Stimulated activated CD8-positive, alpha-beta memory T cell treated with anti-CD3 and anti-CD28 coated beads, Interleukin-12 subunit alpha, Interleukin-12 subunit beta, amount 100 ng/mL, for 1 hour (primary cell): ENCODE results near the gene DCLRE1C.
"Not testable (repeated sequence)": the region's sequence is repeated elsewhere in the genome, so short reads cannot be mapped to it uniquely, and the experiment has no call there.

Source experiments
- DNase-seq: peaks from one replicate; pipeline ENCODE4 v3.0.0-alpha.2; 2020; ENCODE audit warnings: low read depth

Gene DCLRE1C

DNA sequence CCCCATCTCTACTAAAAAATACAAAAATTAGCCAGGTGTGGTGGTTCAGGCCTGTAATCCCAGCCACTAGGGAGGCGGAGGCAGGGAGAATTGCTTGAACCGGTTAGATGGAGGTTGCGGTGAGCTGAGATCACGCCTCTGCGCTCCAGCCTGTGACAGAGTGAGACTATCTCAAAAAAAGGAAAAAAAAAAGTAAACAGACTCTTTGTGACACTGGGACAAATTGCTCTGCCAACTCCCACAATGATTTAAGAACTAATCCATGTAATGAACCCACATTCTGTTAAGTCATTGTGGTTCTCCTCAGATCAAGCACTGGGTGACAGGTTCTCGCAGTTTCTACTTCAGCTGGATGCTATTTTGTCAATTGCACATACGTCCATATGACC is 11.0 kb downstream of the DCLRE1C start:
- DNase-seq, result not testable (repeated sequence)

- DNase-seq, result not testable (repeated sequence)
Observed at GRCh38 chr10:14942147-14942949, 11.5 kb downstream of the DCLRE1C start.

GRCh38 chr10:14938971-14939370 is 14.9 kb downstream of the DCLRE1C start:
- not testable (repeated sequence) for DNase-seq

- DNase-seq, result no peak
Observed at GRCh38 chr10:14936584-14936983, 17.3 kb downstream of the DCLRE1C start.

DNA sequence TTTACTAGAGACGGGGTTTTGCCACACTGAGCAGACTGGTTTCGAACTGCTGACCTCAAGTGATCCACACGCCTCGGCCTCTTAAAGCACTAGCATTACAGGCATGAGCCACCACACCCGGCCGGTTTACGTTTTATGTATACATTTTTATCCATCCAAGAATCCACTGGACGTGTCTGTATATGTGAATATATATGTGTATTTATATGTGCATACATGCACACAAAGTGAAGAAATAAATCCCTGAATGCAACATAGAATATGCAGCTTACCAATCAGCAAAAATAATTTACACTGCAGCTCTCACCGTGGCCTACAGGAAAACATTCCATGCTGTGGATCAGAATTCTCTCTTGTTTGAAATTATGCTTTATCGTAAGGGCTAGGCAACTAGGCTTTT is 23.3 kb downstream of the DCLRE1C start:
- no peak for DNase-seq

DNA sequence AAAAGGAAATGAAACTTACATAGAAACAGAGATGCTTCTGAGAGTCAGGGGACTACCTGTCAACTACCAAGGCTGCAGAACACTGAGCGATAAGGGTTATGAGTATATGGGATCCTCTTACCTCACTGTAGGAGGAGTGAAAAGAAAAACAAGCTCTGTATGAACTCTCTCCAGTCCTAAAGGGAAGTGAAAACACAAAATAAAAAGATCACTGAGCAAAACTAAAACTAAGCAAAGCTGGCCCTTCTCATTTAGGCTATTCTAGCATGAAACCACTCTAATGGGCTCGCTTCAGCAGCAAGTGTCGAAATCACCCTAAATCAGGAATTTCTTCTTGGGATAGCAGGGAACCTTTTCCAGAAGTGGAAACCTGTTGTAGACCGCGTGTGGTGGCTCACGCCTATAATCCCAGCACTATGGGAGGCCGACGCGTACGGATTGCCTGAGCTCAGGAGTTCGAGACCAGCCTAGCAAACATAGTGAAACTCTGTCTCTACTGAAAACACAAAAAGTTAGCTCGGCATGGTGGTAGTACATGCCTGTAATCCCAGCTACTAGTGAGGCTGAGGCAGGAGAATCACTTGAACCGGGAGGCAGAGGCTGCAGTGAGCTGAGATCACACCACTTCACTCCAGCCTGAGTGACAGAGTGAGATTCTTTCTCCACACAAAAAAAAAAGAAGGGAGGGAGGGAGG is 27.0 kb downstream of the DCLRE1C start:
- DNase-seq, result no peak

DNA sequence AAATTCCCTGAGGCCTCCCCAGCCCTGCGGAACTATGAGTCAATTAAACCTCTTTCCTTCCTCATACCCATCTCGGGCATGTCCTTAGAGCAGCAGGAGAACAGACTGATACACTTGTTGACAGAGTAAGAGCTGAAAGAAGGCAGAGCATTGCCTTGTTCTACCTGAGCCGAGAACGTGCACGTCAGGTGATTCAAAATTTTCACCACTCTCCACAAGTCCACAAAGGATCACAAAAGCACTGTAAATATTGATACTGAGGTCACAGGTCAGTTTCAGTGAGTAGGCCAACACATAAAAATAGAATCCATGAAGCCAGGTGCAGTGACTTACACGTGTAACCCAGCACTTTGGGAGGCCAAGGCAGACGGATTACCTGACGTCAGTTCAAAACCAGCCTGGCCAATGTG is 27.8 kb downstream of the DCLRE1C start:
- DNase-seq, result no peak

DNA sequence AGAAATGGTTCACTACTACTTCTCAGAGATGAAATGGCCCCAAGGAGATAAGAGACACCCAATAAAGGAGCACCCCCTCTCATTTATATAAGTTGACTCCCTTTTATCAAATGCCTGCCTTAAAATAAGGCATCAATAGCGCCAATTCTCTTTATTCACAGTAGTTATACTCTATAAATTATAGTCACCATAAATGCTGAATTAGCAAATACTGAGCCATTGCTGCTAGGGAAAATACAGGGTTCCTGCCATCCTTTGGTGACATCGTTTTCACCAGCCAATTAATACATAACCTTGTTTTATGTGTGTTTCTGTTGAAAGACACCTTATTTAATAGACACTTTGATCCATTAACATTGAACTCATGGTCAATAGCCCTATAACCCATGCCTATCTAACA is 28.6 kb downstream of the DCLRE1C start:
- DNase-seq, result no peak

- no peak for DNase-seq
Observed at GRCh38 chr10:14924013-14924412, 29.9 kb downstream of the DCLRE1C start.

DNA sequence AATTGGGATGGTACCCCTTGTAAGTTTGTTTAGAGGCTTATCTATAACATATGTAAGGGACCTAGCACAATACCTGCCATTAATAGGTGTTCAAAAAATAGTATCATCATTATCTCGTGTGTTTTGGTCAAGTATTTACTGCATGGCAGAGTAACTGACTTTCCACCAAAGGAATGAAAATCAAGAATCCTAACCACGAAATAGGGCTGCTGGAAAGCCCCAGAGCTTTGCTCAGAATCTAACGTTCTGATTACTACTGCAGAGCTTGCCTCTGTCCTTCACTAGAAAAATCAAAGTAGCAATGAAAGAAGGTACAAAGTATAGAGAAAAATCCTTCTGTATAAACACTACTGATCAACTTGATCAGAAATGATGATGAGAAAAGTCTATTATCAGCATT is 34.9 kb downstream of the DCLRE1C start:
- DNase-seq, result no peak

- DNase-seq, result no peak
Observed at GRCh38 chr10:14917827-14918226, 36.1 kb downstream of the DCLRE1C start.

DNA sequence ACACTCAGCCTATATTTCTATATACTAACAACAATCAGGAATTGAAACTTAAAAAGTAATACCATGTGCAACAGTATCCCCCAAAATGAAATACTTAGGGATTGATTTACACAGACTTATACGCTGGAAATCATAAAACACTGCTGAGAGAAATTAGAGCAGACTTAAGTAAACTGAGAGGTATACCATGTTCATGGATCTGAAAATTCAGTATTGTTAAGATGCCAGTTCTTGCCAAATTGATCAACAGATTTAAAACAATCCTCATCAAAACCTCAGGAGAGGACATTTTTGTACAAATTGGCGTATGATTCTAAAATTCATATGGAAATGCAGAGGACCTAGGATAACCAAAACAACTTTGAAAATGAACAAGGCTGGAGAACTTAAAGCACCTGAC is 37.3 kb downstream of the DCLRE1C start:
- no peak for DNase-seq

DNA sequence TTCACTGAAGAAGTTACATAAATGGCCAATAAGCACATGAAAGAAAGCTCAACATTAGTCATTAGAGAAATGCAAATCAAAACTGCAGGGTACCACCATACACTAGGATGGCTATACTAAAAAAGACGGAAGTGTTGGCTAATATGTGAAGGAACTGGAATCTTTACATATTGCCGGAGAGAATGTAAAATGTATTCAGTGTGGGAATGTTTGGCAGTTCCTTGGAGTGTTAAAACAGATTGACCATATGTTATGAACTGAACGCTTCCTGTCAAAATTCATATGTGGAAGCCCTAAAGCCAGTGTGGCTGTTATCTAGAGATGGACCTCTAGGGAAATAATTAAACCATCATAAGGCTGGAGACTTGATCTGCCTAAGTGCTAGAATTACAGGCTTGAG is 42.1 kb downstream of the DCLRE1C start:
- DNase-seq, result no peak

DNA sequence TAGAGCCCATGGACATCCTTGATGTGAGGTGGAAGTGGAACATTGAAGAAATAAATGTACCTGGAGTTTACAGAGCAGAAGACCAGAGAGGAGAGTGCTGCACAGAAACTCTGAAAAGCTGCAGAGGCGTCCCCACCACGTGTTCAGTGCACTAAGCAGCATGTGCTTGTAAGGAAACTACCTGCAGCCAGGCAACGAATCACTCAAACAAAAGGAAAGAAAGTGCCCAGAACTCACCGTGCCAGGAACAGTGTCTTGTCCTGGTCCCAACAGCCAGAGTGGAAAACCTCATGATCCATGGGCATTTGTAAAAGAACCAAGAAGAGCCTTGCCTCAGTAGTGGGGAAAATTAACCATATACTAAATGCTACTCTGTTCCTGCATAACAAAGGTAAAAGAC is 42.9 kb downstream of the DCLRE1C start:
- no peak for DNase-seq

DNA sequence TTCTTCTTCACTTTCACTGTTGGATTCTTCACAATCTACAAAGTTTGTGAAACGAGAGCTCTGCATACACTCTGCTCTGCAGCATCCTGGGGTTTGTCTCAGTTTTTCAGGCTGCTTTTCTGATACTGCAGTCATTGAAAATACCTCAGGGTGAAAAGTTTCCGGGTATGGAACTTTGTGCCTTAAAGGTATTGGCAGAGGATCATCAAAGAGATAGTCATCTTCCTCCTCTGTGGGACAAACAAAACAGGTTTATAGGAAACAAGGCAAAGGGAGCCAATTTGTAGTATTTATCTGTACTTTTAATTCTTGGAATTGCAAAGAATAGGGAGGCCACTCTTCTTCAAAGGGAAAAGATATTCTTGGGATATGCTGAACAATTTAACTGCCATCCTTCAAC is 44.8 kb downstream of the DCLRE1C start:
- no peak for DNase-seq

- not testable (repeated sequence) for DNase-seq
Observed at GRCh38 chr10:14907591-14907990, 46.3 kb downstream of the DCLRE1C start.

GRCh38 chr10:14906765-14907164 is 47.1 kb downstream of the DCLRE1C start:
- DNase-seq, result no peak

GRCh38 chr10:14905890-14906289 is 48.0 kb downstream of the DCLRE1C start:
- no peak for DNase-seq

DNA sequence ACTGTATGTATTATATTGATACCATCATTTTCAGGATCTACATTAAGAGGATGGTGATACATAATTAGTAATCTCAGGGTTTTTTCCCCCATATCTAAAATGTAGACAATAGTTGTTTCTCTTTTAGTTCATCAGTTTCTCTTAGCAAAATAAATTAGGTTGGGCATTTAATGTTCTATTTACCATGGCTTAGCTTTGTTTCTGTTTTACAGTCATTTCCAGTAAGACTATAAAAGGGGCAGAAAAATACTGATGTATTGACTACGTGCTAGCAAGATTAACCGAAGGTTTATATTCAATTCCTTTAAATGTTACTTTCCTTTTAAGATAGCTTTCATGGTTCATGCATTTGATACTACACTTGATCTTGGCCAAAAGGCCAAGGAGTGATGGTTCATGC is 49.0 kb downstream of the DCLRE1C start:
- no peak for DNase-seq

DNA sequence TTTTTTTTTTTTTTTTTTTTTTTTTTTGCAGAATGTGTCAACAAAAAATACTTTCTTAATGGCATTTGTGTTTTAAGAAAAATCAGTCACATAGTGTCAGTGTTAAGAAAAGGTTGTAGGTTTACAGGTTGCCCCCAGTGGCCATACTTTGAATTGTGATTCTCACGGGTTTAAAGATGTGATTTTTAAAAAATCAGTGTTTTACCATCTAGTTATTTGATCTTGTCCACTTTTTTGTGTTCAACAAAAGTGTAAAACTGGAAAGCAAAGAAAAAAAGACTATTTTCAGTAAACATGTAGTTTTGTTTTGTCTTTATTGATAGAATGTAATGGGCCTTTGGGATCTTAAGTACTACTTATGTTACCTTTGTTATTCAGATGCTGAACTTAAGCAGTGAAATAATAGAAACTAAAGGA is 49.6 kb downstream of the DCLRE1C start:
- no peak for DNase-seq

- DNase-seq, result no peak
Observed at GRCh38 chr10:14891151-14891550, 62.7 kb downstream of the DCLRE1C start.

DNA sequence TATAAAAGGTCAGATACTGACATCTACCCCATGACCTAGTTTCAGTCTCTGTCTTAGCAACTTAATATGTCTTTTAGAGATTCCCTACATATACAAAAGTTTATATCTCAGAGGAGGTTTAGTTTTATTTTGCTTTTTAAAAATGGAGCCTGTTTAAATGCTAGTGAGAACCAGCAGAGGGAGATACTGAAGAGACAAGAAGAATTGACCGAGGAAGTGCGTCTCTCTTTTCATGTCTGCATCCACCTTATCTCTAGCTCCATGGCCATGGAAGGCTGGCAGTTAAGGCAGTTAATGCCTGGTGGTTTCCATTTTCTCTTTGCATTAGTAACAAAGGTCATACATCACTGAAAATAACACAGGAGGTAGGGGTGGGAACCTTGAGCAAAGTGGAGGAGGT is 64.6 kb downstream of the DCLRE1C start:
- no peak for DNase-seq

DNA sequence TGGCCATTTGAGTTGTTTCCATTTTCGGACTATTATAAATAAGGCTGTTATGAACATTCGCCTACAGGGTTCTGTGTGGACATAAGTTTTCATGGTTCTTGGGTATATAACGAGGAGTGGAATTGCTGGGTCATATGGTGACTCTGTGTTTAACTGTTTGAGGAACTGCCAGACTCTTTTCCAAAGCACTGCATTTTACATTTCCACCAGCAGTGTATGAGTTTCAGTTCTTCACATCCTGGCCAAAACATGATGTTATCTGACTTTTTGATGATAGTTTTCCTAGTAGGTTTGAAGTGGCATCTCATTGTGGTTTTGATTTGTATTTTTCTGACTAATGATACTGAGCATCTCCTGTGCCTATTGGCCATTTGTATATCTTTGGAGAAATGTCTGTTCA is 69.8 kb downstream of the DCLRE1C start:
- DNase-seq, result no peak

DNA sequence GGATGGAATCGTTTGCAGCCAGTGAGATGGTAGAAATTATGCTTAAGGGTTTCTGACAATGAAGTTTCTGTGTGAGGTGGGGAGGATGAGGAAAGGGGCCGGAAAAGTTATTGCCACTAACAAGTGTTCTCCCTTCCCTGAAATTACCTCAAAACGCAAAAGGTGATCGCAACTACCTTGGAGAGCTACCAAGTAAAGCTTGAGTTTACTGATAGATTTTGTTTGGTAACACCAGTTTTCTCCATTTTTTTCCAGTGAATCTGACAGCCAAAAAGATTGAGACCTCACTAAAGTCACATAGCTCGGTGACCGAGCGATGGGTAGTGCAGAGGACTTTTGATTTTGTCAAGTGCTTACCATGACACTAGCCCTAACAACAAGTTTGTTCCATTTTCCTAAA is 73.7 kb downstream of the DCLRE1C start:
- DNase-seq, result no peak
